K562 (cell line): ENCODE data around the gene NEDD4. TPM values are rescaled to one million over a fixed set of nuclear protein-coding genes. Genes with fewer than 3 reads are reported as not detected.
A peak's percentile ranks its signal among the peaks of the same experiment; 100 is the strongest.

ENCODE experiments used
- ATAC-seq: fragments of 200-7000 bp; cut with Tn5 transposase; 3 replicates; pipeline ENCODE4 v1.9.1; 2020; ENCODE audit warnings: moderate library complexity
- BruUV-seq: library from RNA; stranded (reverse); fragments of 400-500 nt; replicated peaks from 2 replicates; lab custom pipeline; 2021; lab: Mats Ljungman, UMichigan
- CTCF ChIA-PET: fragments of 300-600 bp; formaldehyde crosslinking; extraction: SDS; loops from one replicate; lab custom pipeline; 2021; ENCODE audit warnings: low intra/inter-chr PET ratio; lab: Yijun Ruan, JAX
- POLR2A ChIA-PET: fragments of 300-600, 350-650 bp; sonication (Branson Sonifier 250); formaldehyde crosslinking; extraction: SDS; loops from one replicate; lab custom pipeline; 2021; ENCODE audit warnings: antibody characterized with exemption, inconsistent platforms; lab: Yijun Ruan, JAX
- DNase-seq, 4 experiments: peaks; one replicate each; pipeline versions ENCODE4 v3.0.0 to v3.0.0-alpha.2; 2011 to 2018; ENCODE audit warnings: low spot score in 3 of 4, mixed read lengths in 3 of 4; ENCODE audit errors: extremely low read depth in 1 of 4
- FAIRE-seq: peaks from 2 replicates; lab custom pipeline; 2011; peaks lifted over from hg19 to GRCh38; lab: Jason Lieb, UNC
- H2AFZ ChIP-seq: 2 replicates; pipeline ENCODE4 v1.6.0; 2011; ENCODE audit warnings: low read depth, low read length, control low read depth, inconsistent platforms
- H3K27ac ChIP-seq: fragments of 200-600 bp; 3 replicates; pipeline ENCODE4 v1.8.0; 2011; ENCODE audit warnings: low read depth, mild to moderate bottlenecking, control low read depth, inconsistent platforms, low read length, moderate library complexity, mixed read lengths; ENCODE audit errors: extremely low read depth
- H3K27me3 ChIP-seq, 2 experiments: fragments of 300-600 bp in 1 of 2; 2 replicates in 1 of 2; 3 replicates in 1 of 2; pipeline versions ENCODE4 v1.6.0 to v1.8.0; 2011; ENCODE audit warnings: inconsistent platforms in 2 of 2, low read length in 2 of 2, mild to moderate bottlenecking in 1 of 2, mixed read lengths in 1 of 2, moderate library complexity in 1 of 2; ENCODE audit not compliant: control insufficient read depth in 2 of 2, insufficient read depth in 2 of 2
- H3K36me3 ChIP-seq: fragments of 300-600 bp; 3 replicates; pipeline ENCODE4 v1.8.0; 2011; ENCODE audit warnings: mild to moderate bottlenecking, low read length, inconsistent platforms; ENCODE audit not compliant: control insufficient read depth, insufficient read depth
- H3K4me1 ChIP-seq, 2 experiments: fragments of 200-600 bp in 1 of 2; replicated peaks in 1 of 2; 2 replicates in 1 of 2; 3 replicates in 1 of 2; pipeline versions ENCODE4 v1.5.1 to v1.8.0; 2011; ENCODE audit warnings: inconsistent platforms in 2 of 2, low read length in 2 of 2, mild to moderate bottlenecking in 1 of 2, mixed read lengths in 1 of 2, moderate library complexity in 1 of 2; ENCODE audit not compliant: control insufficient read depth in 2 of 2, insufficient read depth in 2 of 2
- H3K4me2 ChIP-seq: 2 replicates; pipeline ENCODE4 v1.6.1; 2011; ENCODE audit warnings: low read length, control low read depth, inconsistent platforms, mixed read lengths; ENCODE audit not compliant: insufficient read depth
- H3K4me3 ChIP-seq: fragments of 200-600 bp; sonication (generic), shearing (Covaris generic); 2 replicates; pipeline ENCODE4 v1.5.1; 2016; ENCODE audit warnings: control low read depth, inconsistent platforms
- H3K79me2 ChIP-seq: fragments of 200-600 bp; 3 replicates; pipeline ENCODE4 v1.8.0; 2011; ENCODE audit warnings: low read length, inconsistent platforms; ENCODE audit not compliant: control insufficient read depth, insufficient read depth
- H3K9ac ChIP-seq, 2 experiments: 2 replicates each; pipeline versions ENCODE4 v1.6.0 to v1.6.1; 2011; ENCODE audit warnings: low read depth in 2 of 2, low read length in 2 of 2, control low read depth in 1 of 2, inconsistent platforms in 1 of 2, mild to moderate bottlenecking in 1 of 2, mixed read lengths in 1 of 2; ENCODE audit not compliant: insufficient read depth in 1 of 2
- H3K9me1 ChIP-seq: one replicate; pipeline ENCODE4 v1.6.0; 2011; ENCODE audit warnings: inconsistent platforms, mild to moderate bottlenecking, low read length, moderate library complexity; ENCODE audit not compliant: control insufficient read depth, insufficient read depth
- H3K9me3 ChIP-seq: replicated peaks from 2 replicates; pipeline ENCODE4 v1.5.1; 2011; ENCODE audit warnings: low read depth, low read length, inconsistent platforms; ENCODE audit not compliant: control insufficient read depth, insufficient read depth
- H4K20me1 ChIP-seq: replicated peaks from 2 replicates; pipeline ENCODE4 v1.6.1; 2011; ENCODE audit warnings: low read length, inconsistent platforms, mixed read lengths; ENCODE audit not compliant: control insufficient read depth, insufficient read depth
- BRD9 ChIP-seq: fragments of 450-650 bp; IDR thresholded peaks from 2 replicates; pipeline ENCODE4 v1.6.1; 2018; ENCODE audit warnings: low read depth; ENCODE audit not compliant: partially characterized antibody
- CEBPB ChIP-seq: fragments of 450-650 bp; IDR thresholded peaks from 2 replicates; pipeline ENCODE4 v1.6.1; 2016; ENCODE audit warnings: missing genetic modification characterization, missing compliant biosample characterization
- CEBPG ChIP-seq, 3 experiments: fragments of 200-800 bp in 1 of 3; sonication (Bioruptor generic) in 1 of 3; sonication (generic) in 1 of 3; formaldehyde crosslinking in 1 of 3; IDR thresholded peaks in 2 of 3; conservative IDR thresholded peaks in 1 of 3; 2 replicates each; pipeline versions ENCODE4 v1.6.1 to v1.8.0; 2016 to 2022; ENCODE audit warnings: missing compliant biosample characterization in 2 of 3, missing genetic modification characterization in 2 of 3, mild to moderate bottlenecking in 1 of 3, missing genetic modification reagents in 1 of 3
- FUS ChIP-seq: fragments of 200-400 bp; formaldehyde crosslinking; optimal IDR thresholded peaks from 2 replicates; pipeline ENCODE3; 2017; ENCODE audit warnings: low read depth, low read length
- L3MBTL2 ChIP-seq: fragments of 450-650 bp; IDR thresholded peaks from 2 replicates; pipeline ENCODE4 v1.6.1; 2016; ENCODE audit warnings: mild to moderate bottlenecking, moderate library complexity
- WGBS: fragments of 100-300 bp; shearing (Covaris generic); methylation state at CpG from one replicate; pipeline ENCODE4 v1.1.6; 2016; ENCODE audit warnings: low coverage, mixed read lengths; ENCODE audit not compliant: insufficient coverage; ENCODE audit errors: missing lambda C conversion rate; 5-methylcytosine and 5-hydroxymethylcytosine counted together
- in situ Hi-C: fragments of 300-500 bp; cut with MboI; formaldehyde crosslinking; loops from 4 replicates; pipeline ENCODE4 v1.15.0; 2018; ENCODE audit warnings: inconsistent platforms, mixed read lengths
- intact Hi-C: fragments of 100-400 bp; cut with micrococcal nuclease; formaldehyde crosslinking; loops from 2 replicates; pipeline ENCODE4 v1.14.2; 2022
- polyA plus RNA-seq, 8 experiments: library from polyadenylated mRNA; depleted of rRNA in 4 of 8; stranded (reverse) in 5 of 8; unstranded in 3 of 8; fragments of >200 nt; fragmentation: Nextera tagmentation in 2 of 8; fragmentation: Illumina TruSeq in 1 of 8; extraction: Ambion mirVana in 2 of 8; extraction: Trizol in 1 of 8; gene quantifications; 2 replicates each; pipeline versions ENCODE4 v1.2.1 to v1.2.3, GENCODE V29; 2011 to 2014; ENCODE audit warnings: inconsistent platforms in 1 of 8, missing spikeins in 1 of 8
- total RNA-seq, 7 experiments: library from RNA; depleted of rRNA in 6 of 7; stranded (reverse); fragments of >200 nt in 6 of 7; fragmentation: Illumina TruSeq in 2 of 7; extraction: Trizol in 2 of 7; gene quantifications; 2 replicates each; pipeline versions ENCODE4 v1.2.1 to v1.2.3, GENCODE V29; 2011 to 2021; ENCODE audit warnings: low replicate concordance in 1 of 7
- TF ChIP-seq, protein P1 (sequence below): sonication (generic); IDR thresholded peaks from 2 replicates; pipeline ENCODE4 v1.6.1; 2016

The NEDD4 gene
- total and polyA plus RNA-seq, 9 of the 15 experiments (the other 6 are each of a cell fraction or from before 2014, with no cell fraction given) = 7.2 to 23.7 (median 17.3) TPM

DNA sequence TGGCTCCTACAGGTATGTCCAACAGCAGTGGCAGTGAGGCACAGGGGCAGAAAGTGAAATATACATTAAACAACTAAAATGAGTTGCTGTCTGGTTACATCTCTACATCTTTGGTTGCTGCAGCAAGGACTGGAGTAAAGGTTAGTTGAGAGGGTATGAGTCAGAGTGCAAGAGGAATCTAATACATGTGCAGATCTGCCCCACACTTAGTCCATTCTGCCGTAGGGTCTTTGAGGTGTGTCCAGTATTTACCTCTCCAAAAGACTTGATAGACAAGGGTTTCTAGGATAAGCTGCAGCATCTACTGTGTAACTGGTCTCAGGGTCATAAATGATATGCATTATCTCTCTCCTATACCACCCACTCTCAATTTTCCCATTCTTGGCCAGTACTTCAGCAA lies 6.2 kb upstream of the NEDD4 start:
- no peaks in the 10 kb centered on the region for H3K36me3 ChIP-seq
- no peaks in the 10 kb centered on the region; the same call in 1 of the 2 replicates for H3K9me3 ChIP-seq
- no peak for DNase-seq
- TF ChIP-seq, protein P1, sequence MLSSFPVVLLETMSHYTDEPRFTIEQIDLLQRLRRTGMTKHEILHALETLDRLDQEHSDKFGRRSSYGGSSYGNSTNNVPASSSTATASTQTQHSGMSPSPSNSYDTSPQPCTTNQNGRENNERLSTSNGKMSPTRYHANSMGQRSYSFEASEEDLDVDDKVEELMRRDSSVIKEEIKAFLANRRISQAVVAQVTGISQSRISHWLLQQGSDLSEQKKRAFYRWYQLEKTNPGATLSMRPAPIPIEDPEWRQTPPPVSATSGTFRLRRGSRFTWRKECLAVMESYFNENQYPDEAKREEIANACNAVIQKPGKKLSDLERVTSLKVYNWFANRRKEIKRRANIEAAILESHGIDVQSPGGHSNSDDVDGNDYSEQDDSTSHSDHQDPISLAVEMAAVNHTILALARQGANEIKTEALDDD = peak; percentile 45; the same call in 1 of the 2 replicates
- TF ChIP-seq BRD9 = no peak
- TF ChIP-seq, all 486 proteins: peak for 1
- in situ Hi-C loops (no loop called here), intact Hi-C loops (no loop called here)
- Histone ChIP-seq H3K4me1 (peaks cover 0 to 2% of the 10 kb centered on the region in 2 experiments; a peak in 3 of 5 replicates), H4K20me1 (no peaks in the 10 kb centered on the region), H3K79me2 (no peaks in the 10 kb centered on the region), H3K27me3 (no peaks in the 10 kb centered on the region), H3K9ac (no peak overlapping the region), H3K4me2 (no peak overlapping the region), H3K27ac (no peak overlapping the region), H3K4me3 (no peak overlapping the region), H2AFZ (no peak overlapping the region), H3K9me1 (no peaks in the 10 kb centered on the region)
- ChIA-PET CTCF (no interaction called here), POLR2A (interaction anchor here (0.6 kb wide), 1 partner anchor 154 kb away, joined by 5 read pairs; no protein-coding TSS in a partner anchor)
- ATAC-seq (peak; percentile 16; the same call in 1 of the 3 replicates), FAIRE-seq (no peak)
- 14% methylated on average over 1 of the region's 1 CpG for WGBS
- no TSS peak for BruUV-seq

- CTCF ChIA-PET = no interaction called here
These were observed 5.1 kb upstream of the NEDD4 start for GRCh38 chr15:55998478-55998877.

More at GRCh38 chr15:55998478-55998877, 5.1 kb upstream of the NEDD4 start:
- Histone ChIP-seq H3K27ac (no peak overlapping the region), H3K4me1 (peaks cover 0 to 3% of the 10 kb centered on the region in 2 experiments; a peak in 4 of 5 replicates), H3K36me3 (no peaks in the 10 kb centered on the region), H3K79me2 (no peaks in the 10 kb centered on the region; the same call in 2 of the 3 replicates), H4K20me1 (no peaks in the 10 kb centered on the region), H3K4me2 (no peak overlapping the region), H3K9me3 (no peaks in the 10 kb centered on the region; the same call in 1 of the 2 replicates), H3K9ac (no peak overlapping the region), H3K4me3 (no peak overlapping the region), H2AFZ (no peak overlapping the region), H3K27me3 (no peaks in the 10 kb centered on the region), H3K9me1 (no peaks in the 10 kb centered on the region)
- FAIRE-seq (no peak), ATAC-seq (no peak), DNase-seq (no peak)
- no TSS peak for BruUV-seq
- no peak for TF ChIP-seq FUS
- TF ChIP-seq L3MBTL2 = peak; percentile 38; the same call in 1 of the 2 replicates
- no peak for TF ChIP-seq CEBPG (CRISPR knock-in tag; IDR thresholded peaks at IDR 0.05)
- TF ChIP-seq CEBPG (tag; conservative IDR thresholded peaks at IDR 0.05 in 1 of 2, IDR thresholded peaks at IDR 0.05 in 1 of 2) = peak in 1 of 2 experiments; percentile 53; a peak in 1 of 4 replicates
- TF ChIP-seq CEBPB (tag) = peak; percentile 63
- in situ Hi-C loops = no loop called here
- intact Hi-C loops = no loop called here
- POLR2A ChIA-PET = no interaction called here
- WGBS = 7% methylated on average over 1 of the region's 1 CpG
